HepG2 (cell line): ENCODE data around the gene ACTR3. TPM values are rescaled to one million over a fixed set of nuclear protein-coding genes. Genes with fewer than 3 reads are reported as not detected.

ENCODE experiments used
- ATAC-seq: fragments of 200-7000 bp; cut with Tn5 transposase; 3 replicates; pipeline ENCODE4 v1.9.1; 2020; ENCODE audit warnings: mild to moderate bottlenecking, moderate library complexity
- BruUV-seq: library from RNA; stranded (reverse); fragments of 400-500 nt; replicated peaks from 2 replicates; lab custom pipeline; 2021; lab: Mats Ljungman, UMichigan
- CTCF ChIA-PET: fragments of 300-600 bp; formaldehyde crosslinking; extraction: SDS; loops from one replicate; lab custom pipeline; 2021; ENCODE audit warnings: low total read pairs, inconsistent platforms, low intra/inter-chr PET ratio; lab: Yijun Ruan, JAX
- POLR2A ChIA-PET: fragments of 350-600 bp; sonication (Branson Sonifier 250); formaldehyde crosslinking; loops from one replicate; lab custom pipeline; 2020; ENCODE audit warnings: antibody characterized with exemption, inconsistent platforms; lab: Yijun Ruan, JAX
- DNase-seq: peaks from one replicate; pipeline ENCODE4 v3.0.0-alpha.2; 2015; ENCODE audit warnings: low spot score
- FAIRE-seq: peaks from 3 replicates; lab custom pipeline; 2011; peaks lifted over from hg19 to GRCh38; lab: Jason Lieb, UNC
- H2AFZ ChIP-seq: one replicate; pipeline ENCODE4 v1.6.1; 2011; ENCODE audit warnings: low read length, inconsistent platforms
- H3K27ac ChIP-seq: fragments of 300-600 bp; 3 replicates; pipeline ENCODE4 v1.8.0; 2011; ENCODE audit warnings: mixed run types, mild to moderate bottlenecking, mixed read lengths, low read length, inconsistent platforms; ENCODE audit not compliant: insufficient read depth; ENCODE audit errors: extremely low read length
- H3K27me3 ChIP-seq, 2 experiments: fragments of 200-600 bp in 1 of 2; 2 replicates in 1 of 2; 3 replicates in 1 of 2; pipeline versions ENCODE4 v1.6.0 to v1.8.0; 2011; ENCODE audit warnings: low read length in 2 of 2, mild to moderate bottlenecking in 2 of 2, moderate library complexity in 2 of 2, inconsistent platforms in 1 of 2; ENCODE audit not compliant: insufficient read depth in 2 of 2, control insufficient read depth in 1 of 2
- H3K36me3 ChIP-seq, 2 experiments: fragments of 200-600 bp in 1 of 2; replicated peaks in 1 of 2; 2 replicates in 1 of 2; 3 replicates in 1 of 2; pipeline versions ENCODE4 v1.5.1 to v1.8.0; 2011; ENCODE audit warnings: low read length in 2 of 2, inconsistent platforms in 1 of 2; ENCODE audit not compliant: insufficient read depth in 2 of 2, control insufficient read depth in 1 of 2
- H3K4me1 ChIP-seq: 2 replicates; pipeline ENCODE4 v1.5.1; 2012; ENCODE audit warnings: low read length, inconsistent platforms; ENCODE audit not compliant: insufficient read depth
- H3K4me2 ChIP-seq: 2 replicates; pipeline ENCODE4 v1.6.0; 2011; ENCODE audit warnings: low read depth, low read length, inconsistent platforms
- H3K4me3 ChIP-seq, 3 experiments: fragments of 200-600 bp in 1 of 3; sonication (generic), shearing (Covaris generic) in 1 of 3; replicated peaks in 1 of 3; 2 replicates each; pipeline ENCODE4 v1.5.1; 2011 to 2016; ENCODE audit warnings: low read length in 3 of 3, inconsistent platforms in 2 of 3, low read depth in 2 of 3, mild to moderate bottlenecking in 2 of 3, control low read depth in 1 of 3, mixed read lengths in 1 of 3; ENCODE audit not compliant: insufficient read depth in 1 of 3
- H3K79me2 ChIP-seq: one replicate; pipeline ENCODE4 v1.6.1; 2011; ENCODE audit warnings: low read length, inconsistent platforms; ENCODE audit not compliant: insufficient read depth
- H3K9ac ChIP-seq: 2 replicates; pipeline ENCODE4 v1.6.0; 2011; ENCODE audit warnings: mild to moderate bottlenecking, low read depth, low read length, inconsistent platforms; ENCODE audit not compliant: insufficient read depth
- H3K9me3 ChIP-seq: 2 replicates; pipeline ENCODE4 v1.5.1; 2012; ENCODE audit warnings: mild to moderate bottlenecking, low read length
- H4K20me1 ChIP-seq: 2 replicates; pipeline ENCODE4 v1.6.0; 2011; ENCODE audit warnings: inconsistent platforms, mild to moderate bottlenecking, low read length, moderate library complexity; ENCODE audit not compliant: insufficient read depth
- BCL6 ChIP-seq: IDR thresholded peaks from 2 replicates; pipeline ENCODE4 v1.6.1; 2016; ENCODE audit warnings: missing genetic modification reagents, missing compliant biosample characterization
- CENPT ChIP-seq: sonication (generic); formaldehyde crosslinking; IDR thresholded peaks from 2 replicates; pipeline ENCODE4 v1.8.0; 2022; ENCODE audit warnings: low read depth, mild to moderate bottlenecking, moderate library complexity, missing genetic modification reagents
- FOXC1 ChIP-seq: sonication (generic); formaldehyde crosslinking; IDR thresholded peaks from 2 replicates; pipeline ENCODE4 v1.8.0; 2022; ENCODE audit warnings: mild to moderate bottlenecking, missing genetic modification reagents, borderline replicate concordance
- MED1 ChIP-seq: sonication (generic); formaldehyde crosslinking; IDR thresholded peaks from 2 replicates; pipeline ENCODE4 v1.4.0; 2020; ENCODE audit warnings: missing genetic modification reagents
- NCOA2 ChIP-seq: sonication (generic); formaldehyde crosslinking; IDR thresholded peaks from 2 replicates; pipeline ENCODE4 v1.8.0; 2022; ENCODE audit warnings: inconsistent platforms
- ZNF335 ChIP-seq: sonication (generic); formaldehyde crosslinking; IDR thresholded peaks from 2 replicates; pipeline ENCODE4 v1.4.0; 2020; ENCODE audit warnings: missing genetic modification reagents
- ZNF501 ChIP-seq: sonication (generic); formaldehyde crosslinking; IDR thresholded peaks from 2 replicates; pipeline ENCODE4 v1.5.1; 2020; ENCODE audit warnings: mild to moderate bottlenecking, moderate library complexity, missing genetic modification reagents
- WGBS: methylation state at CpG from one replicate; pipeline ENCODE4 v1.1.6; 2017; ENCODE audit warnings: low lambda C conversion rate; 5-methylcytosine and 5-hydroxymethylcytosine counted together
- in situ Hi-C: cut with HindIII; loops from 2 replicates; pipeline ENCODE4 v1.10.0; 2017; ENCODE audit warnings: low pct_unique_long_range_greater_than_20kb; ENCODE audit not compliant: extremely low pct_ligation_motif_present
- intact Hi-C: fragments of 100-400 bp; cut with micrococcal nuclease; formaldehyde crosslinking; loops from one replicate; pipeline ENCODE4 v1.10.0; 2022; ENCODE audit not compliant: unreplicated experiment
- polyA plus RNA-seq, 8 experiments: library from polyadenylated mRNA; depleted of rRNA in 3 of 8; stranded (reverse) in 7 of 8; unstranded in 1 of 8; fragments of >200 nt; fragmentation: Illumina TruSeq in 4 of 8; extraction: Trizol in 4 of 8; gene quantifications; 2 replicates each; pipeline versions ENCODE4 v1.2.1 to v1.2.3, GENCODE V29; 2011 to 2016; ENCODE audit warnings: low read depth in 4 of 8, missing spikeins in 1 of 8, mixed read lengths in 1 of 8; ENCODE audit not compliant: insufficient read depth in 1 of 8
- total RNA-seq, 5 experiments: library from RNA; depleted of rRNA; stranded (reverse); fragments of >200 nt; fragmentation: Illumina TruSeq; extraction: Trizol; gene quantifications; 2 replicates each; pipeline ENCODE4 v1.2.3, GENCODE V29; 2016; ENCODE audit warnings: low read depth in 1 of 5
- TF ChIP-seq, protein P1 (sequence below): sonication (generic); formaldehyde crosslinking; IDR thresholded peaks from 2 replicates; pipeline ENCODE4 v1.4.0; 2020; ENCODE audit warnings: mild to moderate bottlenecking, missing genetic modification reagents
- TF ChIP-seq, protein P2 (sequence below): sonication (generic); formaldehyde crosslinking; IDR thresholded peaks from 2 replicates; pipeline ENCODE4 v1.8.0; 2022; ENCODE audit warnings: missing genetic modification reagents, low read depth, mild to moderate bottlenecking, borderline replicate concordance
- TF ChIP-seq, protein P3 (sequence below): sonication (generic); formaldehyde crosslinking; IDR thresholded peaks from 2 replicates; pipeline ENCODE4 v1.8.1; 2023; ENCODE audit warnings: mild to moderate bottlenecking, inconsistent platforms, moderate library complexity, missing genetic modification reagents, borderline replicate concordance
- TF ChIP-seq, protein P4 (sequence below): sonication (generic); formaldehyde crosslinking; IDR thresholded peaks from 2 replicates; pipeline ENCODE4 v1.4.0; 2020; ENCODE audit warnings: missing genetic modification reagents
- TF ChIP-seq, protein P5 (sequence below): conservative IDR thresholded peaks from 2 replicates; pipeline ENCODE4 v1.6.1; 2018; ENCODE audit warnings: missing genetic modification reagents

The ACTR3 gene
- total and polyA plus RNA-seq, 2 of the 13 experiments (the other 11 are each of a cell fraction or from before 2014, with no cell fraction given), result 123 to 225 TPM

DNA sequence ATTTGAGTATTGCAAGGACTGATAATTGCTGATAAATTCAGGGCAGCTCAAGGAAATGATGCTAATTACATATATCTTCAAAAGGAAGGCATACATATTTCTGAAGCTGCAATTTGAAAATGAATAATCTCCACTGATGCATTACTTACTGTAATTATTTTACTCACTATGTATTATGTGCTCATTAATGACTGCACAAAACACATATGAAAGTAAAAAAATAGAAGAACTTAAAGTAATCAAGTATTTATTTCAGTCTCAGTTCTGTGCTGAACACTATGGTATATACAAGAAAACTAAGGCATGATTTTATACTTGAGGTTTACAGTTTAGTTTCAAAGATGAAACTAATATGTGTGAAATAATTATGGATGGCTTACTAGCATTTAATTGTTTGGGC, 9.3 kb downstream of the ACTR3 start (continued):
- TF ChIP-seq, protein P1, sequence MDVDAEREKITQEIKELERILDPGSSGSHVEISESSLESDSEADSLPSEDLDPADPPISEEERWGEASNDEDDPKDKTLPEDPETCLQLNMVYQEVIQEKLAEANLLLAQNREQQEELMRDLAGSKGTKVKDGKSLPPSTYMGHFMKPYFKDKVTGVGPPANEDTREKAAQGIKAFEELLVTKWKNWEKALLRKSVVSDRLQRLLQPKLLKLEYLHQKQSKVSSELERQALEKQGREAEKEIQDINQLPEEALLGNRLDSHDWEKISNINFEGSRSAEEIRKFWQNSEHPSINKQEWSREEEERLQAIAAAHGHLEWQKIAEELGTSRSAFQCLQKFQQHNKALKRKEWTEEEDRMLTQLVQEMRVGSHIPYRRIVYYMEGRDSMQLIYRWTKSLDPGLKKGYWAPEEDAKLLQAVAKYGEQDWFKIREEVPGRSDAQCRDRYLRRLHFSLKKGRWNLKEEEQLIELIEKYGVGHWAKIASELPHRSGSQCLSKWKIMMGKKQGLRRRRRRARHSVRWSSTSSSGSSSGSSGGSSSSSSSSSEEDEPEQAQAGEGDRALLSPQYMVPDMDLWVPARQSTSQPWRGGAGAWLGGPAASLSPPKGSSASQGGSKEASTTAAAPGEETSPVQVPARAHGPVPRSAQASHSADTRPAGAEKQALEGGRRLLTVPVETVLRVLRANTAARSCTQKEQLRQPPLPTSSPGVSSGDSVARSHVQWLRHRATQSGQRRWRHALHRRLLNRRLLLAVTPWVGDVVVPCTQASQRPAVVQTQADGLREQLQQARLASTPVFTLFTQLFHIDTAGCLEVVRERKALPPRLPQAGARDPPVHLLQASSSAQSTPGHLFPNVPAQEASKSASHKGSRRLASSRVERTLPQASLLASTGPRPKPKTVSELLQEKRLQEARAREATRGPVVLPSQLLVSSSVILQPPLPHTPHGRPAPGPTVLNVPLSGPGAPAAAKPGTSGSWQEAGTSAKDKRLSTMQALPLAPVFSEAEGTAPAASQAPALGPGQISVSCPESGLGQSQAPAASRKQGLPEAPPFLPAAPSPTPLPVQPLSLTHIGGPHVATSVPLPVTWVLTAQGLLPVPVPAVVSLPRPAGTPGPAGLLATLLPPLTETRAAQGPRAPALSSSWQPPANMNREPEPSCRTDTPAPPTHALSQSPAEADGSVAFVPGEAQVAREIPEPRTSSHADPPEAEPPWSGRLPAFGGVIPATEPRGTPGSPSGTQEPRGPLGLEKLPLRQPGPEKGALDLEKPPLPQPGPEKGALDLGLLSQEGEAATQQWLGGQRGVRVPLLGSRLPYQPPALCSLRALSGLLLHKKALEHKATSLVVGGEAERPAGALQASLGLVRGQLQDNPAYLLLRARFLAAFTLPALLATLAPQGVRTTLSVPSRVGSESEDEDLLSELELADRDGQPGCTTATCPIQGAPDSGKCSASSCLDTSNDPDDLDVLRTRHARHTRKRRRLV, result no peak
- TF ChIP-seq, protein P2, sequence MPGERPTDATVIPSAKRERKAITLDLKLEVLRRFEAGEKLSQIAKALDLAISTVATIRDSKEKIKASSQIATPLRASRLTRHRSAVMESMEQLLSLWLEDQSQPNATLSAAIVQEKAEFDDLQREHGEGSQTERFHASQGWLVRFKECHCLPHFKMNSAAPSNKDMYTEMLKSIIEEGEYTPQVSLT (CRISPR knock-in tag), result no peak

DNA sequence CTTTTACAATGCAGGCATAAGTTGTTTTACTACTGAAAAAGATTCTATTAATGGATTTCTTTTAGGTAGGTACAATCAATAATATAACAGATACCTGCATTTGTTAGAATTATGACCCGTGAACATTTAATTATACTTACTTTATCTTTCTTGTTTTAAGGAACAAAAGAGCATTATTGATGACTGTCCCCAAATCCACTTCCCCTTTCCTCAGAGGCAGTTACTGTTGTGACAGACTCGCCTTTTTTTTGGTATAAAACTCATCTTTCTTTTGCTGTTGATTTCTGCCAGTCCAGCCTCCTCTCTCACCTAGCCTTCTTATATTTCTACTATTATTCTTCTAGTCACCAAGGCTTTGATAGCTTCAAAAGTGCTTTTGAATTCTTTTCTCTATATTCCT, 12.1 kb downstream of the ACTR3 start:
- H2AFZ ChIP-seq, result no peak overlapping the region
- peaks cover 38% of the 10 kb centered on the region for H4K20me1 ChIP-seq
- H3K79me2 ChIP-seq, result peaks cover 97% of the 10 kb centered on the region
- H3K36me3 ChIP-seq, result peaks cover 0 to 7% of the 10 kb centered on the region in 2 experiments; a peak in 2 of 5 replicates
- FAIRE-seq, result no peak
- WGBS, result 98% methylated on average over 2 of the region's 2 CpGs
- no TSS peak for BruUV-seq
- no peak overlapping the region for H3K9ac ChIP-seq
- intact Hi-C loops (loop anchor here (2.0 kb wide), 1 partner anchor 649 kb away; no protein-coding TSS in a partner anchor), in situ Hi-C loops (no loop called here)
- ATAC-seq, result no peak
- no peaks in the 10 kb centered on the region for H3K27me3 ChIP-seq
- H3K9me3 ChIP-seq, result no peaks in the 10 kb centered on the region
- POLR2A ChIA-PET, result interaction anchor here (0.8 kb wide), 1 partner anchor 83 kb away, joined by 3 read pairs; no protein-coding TSS in a partner anchor
- no peak overlapping the region for H3K4me3 ChIP-seq
- no peak for DNase-seq
- H3K4me1 ChIP-seq, result peaks cover 48% of the 10 kb centered on the region
- CTCF ChIA-PET, result no interaction called here
- H3K4me2 ChIP-seq, result no peak overlapping the region
- H3K27ac ChIP-seq, result no peak overlapping the region
- no peak for TF ChIP-seq ZNF335 (CRISPR knock-in tag)
- no peak for TF ChIP-seq NCOA2
- no peak for TF ChIP-seq FOXC1 (CRISPR knock-in tag)
- no peak for TF ChIP-seq BCL6 (CRISPR knock-in tag)
- TF ChIP-seq, protein P3, sequence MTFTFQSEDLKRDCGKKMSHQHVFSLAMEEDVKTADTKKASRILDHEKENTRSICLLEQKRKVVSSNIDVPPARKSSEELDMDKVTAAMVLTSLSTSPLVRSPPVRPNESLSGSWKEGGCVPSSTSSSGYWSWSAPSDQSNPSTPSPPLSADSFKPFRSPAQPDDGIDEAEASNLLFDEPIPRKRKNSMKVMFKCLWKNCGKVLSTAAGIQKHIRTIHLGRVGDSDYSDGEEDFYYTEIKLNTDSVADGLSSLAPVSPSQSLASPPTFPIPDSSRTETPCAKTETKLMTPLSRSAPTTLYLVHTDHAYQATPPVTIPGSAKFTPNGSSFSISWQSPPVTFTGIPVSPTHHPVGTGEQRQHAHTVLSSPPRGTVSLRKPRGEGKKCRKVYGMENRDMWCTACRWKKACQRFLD (CRISPR knock-in tag), result no peak
- no peak for TF ChIP-seq CENPT (CRISPR knock-in tag)
- TF ChIP-seq MED1 (CRISPR knock-in tag), result no peak
- TF ChIP-seq, protein P4, sequence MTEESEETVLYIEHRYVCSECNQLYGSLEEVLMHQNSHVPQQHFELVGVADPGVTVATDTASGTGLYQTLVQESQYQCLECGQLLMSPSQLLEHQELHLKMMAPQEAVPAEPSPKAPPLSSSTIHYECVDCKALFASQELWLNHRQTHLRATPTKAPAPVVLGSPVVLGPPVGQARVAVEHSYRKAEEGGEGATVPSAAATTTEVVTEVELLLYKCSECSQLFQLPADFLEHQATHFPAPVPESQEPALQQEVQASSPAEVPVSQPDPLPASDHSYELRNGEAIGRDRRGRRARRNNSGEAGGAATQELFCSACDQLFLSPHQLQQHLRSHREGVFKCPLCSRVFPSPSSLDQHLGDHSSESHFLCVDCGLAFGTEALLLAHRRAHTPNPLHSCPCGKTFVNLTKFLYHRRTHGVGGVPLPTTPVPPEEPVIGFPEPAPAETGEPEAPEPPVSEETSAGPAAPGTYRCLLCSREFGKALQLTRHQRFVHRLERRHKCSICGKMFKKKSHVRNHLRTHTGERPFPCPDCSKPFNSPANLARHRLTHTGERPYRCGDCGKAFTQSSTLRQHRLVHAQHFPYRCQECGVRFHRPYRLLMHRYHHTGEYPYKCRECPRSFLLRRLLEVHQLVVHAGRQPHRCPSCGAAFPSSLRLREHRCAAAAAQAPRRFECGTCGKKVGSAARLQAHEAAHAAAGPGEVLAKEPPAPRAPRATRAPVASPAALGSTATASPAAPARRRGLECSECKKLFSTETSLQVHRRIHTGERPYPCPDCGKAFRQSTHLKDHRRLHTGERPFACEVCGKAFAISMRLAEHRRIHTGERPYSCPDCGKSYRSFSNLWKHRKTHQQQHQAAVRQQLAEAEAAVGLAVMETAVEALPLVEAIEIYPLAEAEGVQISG (CRISPR knock-in tag), result no peak
- TF ChIP-seq ZNF501, result no peak
- TF ChIP-seq, protein P5, sequence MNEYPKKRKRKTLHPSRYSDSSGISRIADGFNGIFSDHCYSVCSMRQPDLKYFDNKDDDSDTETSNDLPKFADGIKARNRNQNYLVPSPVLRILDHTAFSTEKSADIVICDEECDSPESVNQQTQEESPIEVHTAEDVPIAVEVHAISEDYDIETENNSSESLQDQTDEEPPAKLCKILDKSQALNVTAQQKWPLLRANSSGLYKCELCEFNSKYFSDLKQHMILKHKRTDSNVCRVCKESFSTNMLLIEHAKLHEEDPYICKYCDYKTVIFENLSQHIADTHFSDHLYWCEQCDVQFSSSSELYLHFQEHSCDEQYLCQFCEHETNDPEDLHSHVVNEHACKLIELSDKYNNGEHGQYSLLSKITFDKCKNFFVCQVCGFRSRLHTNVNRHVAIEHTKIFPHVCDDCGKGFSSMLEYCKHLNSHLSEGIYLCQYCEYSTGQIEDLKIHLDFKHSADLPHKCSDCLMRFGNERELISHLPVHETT, result no peak
